Endothelial cell of umbilical vein (primary cell): ENCODE data around the gene CTXN2. TPM values are rescaled to one million over a fixed set of nuclear protein-coding genes. Genes with fewer than 3 reads are reported as not detected.

Experiments used
- BruUV-seq: library from RNA; stranded (reverse); fragments of 400-500 nt; replicated peaks from 2 replicates; lab custom pipeline; 2021; lab: Mats Ljungman, UMichigan
- CTCF ChIA-PET: fragments of 300-600, 350-600 bp; sonication (Branson Sonifier 250); formaldehyde crosslinking; loops from one replicate; lab custom pipeline; 2021; ENCODE audit warnings: antibody characterized with exemption, inconsistent platforms; lab: Charles Lee
- POLR2A ChIA-PET: fragments of 300-600, 350-600 bp; sonication (Branson Sonifier 250); formaldehyde crosslinking; loops from one replicate; lab custom pipeline; 2021; ENCODE audit warnings: antibody characterized with exemption, inconsistent platforms; lab: Charles Lee
- DNase-seq: peaks from one replicate; pipeline ENCODE4 v3.0.0-alpha.2; 2011; ENCODE audit warnings: low read depth, low spot score
- FAIRE-seq: peaks from 2 replicates; lab custom pipeline; 2011; peaks lifted over from hg19 to GRCh38; lab: Jason Lieb, UNC
- H2AFZ ChIP-seq: 2 replicates; pipeline ENCODE4 v1.6.0; 2012; ENCODE audit warnings: low read depth, low read length, control low read depth, inconsistent platforms
- H3K27ac ChIP-seq: 2 replicates; pipeline ENCODE4 v1.5.1; 2011; ENCODE audit warnings: low read depth, mild to moderate bottlenecking, control low read depth, low read length, moderate library complexity; ENCODE audit not compliant: insufficient read depth
- H3K27me3 ChIP-seq, 2 experiments: 2 replicates each; pipeline versions ENCODE4 v1.6.0 to v1.6.1; 2011; ENCODE audit warnings: low read length in 2 of 2, mixed read lengths in 1 of 2; ENCODE audit not compliant: control insufficient read depth in 2 of 2, insufficient read depth in 2 of 2
- H3K36me3 ChIP-seq, 2 experiments: 2 replicates in 1 of 2; 3 replicates in 1 of 2; pipeline ENCODE4 v1.5.1; 2011; ENCODE audit warnings: low read length in 2 of 2, mild to moderate bottlenecking in 1 of 2, moderate library complexity in 1 of 2; ENCODE audit not compliant: control insufficient read depth in 2 of 2, insufficient read depth in 2 of 2; ENCODE audit errors: extremely low read depth in 1 of 2
- H3K4me1 ChIP-seq: 3 replicates; pipeline ENCODE4 v1.5.1; 2011; ENCODE audit warnings: mild to moderate bottlenecking, low read length; ENCODE audit not compliant: control insufficient read depth, insufficient read depth; ENCODE audit errors: extremely low read depth
- H3K4me2 ChIP-seq: 2 replicates; pipeline ENCODE4 v1.6.1; 2011; ENCODE audit warnings: low read length, control low read depth, mixed read lengths; ENCODE audit not compliant: insufficient read depth
- H3K4me3 ChIP-seq, 3 experiments: fragments of 200-600 bp in 1 of 3; sonication (generic), shearing (Covaris generic) in 1 of 3; replicated peaks in 1 of 3; 2 replicates each; pipeline ENCODE4 v1.5.1; 2011 to 2016; ENCODE audit warnings: control low read depth in 3 of 3, low read length in 3 of 3, mild to moderate bottlenecking in 2 of 3, inconsistent platforms in 1 of 3, low read depth in 1 of 3, moderate library complexity in 1 of 3; ENCODE audit not compliant: insufficient read depth in 1 of 3
- H3K79me2 ChIP-seq: 2 replicates; pipeline ENCODE4 v1.6.0; 2012; ENCODE audit warnings: low read length, inconsistent platforms; ENCODE audit not compliant: control insufficient read depth, insufficient read depth
- H3K9ac ChIP-seq: replicated peaks from 2 replicates; pipeline ENCODE3; 2011; ENCODE audit warnings: low read length, control low read depth; ENCODE audit not compliant: insufficient read depth; ENCODE audit errors: extremely low read depth
- H3K9me1 ChIP-seq: replicated peaks from 3 replicates; pipeline ENCODE4 v1.6.0; 2011; ENCODE audit warnings: mild to moderate bottlenecking, low read length; ENCODE audit not compliant: control insufficient read depth, insufficient read depth; ENCODE audit errors: extremely low read depth
- H3K9me3 ChIP-seq: replicated peaks from 2 replicates; pipeline ENCODE4 v1.5.1; 2012; ENCODE audit warnings: low read length, inconsistent platforms; ENCODE audit not compliant: control insufficient read depth, insufficient read depth
- H4K20me1 ChIP-seq: replicated peaks from 2 replicates; pipeline ENCODE3; 2011; ENCODE audit warnings: mild to moderate bottlenecking, low read length; ENCODE audit not compliant: control insufficient read depth, insufficient read depth; ENCODE audit errors: extremely low read depth
- EZH2 ChIP-seq: IDR thresholded peaks from 2 replicates; pipeline ENCODE4 v1.6.1; 2012; ENCODE audit warnings: borderline replicate concordance, low read depth, mild to moderate bottlenecking, moderate library complexity, low read length, inconsistent platforms; ENCODE audit not compliant: severe bottlenecking
- FOS ChIP-seq: IDR thresholded peaks from 2 replicates; pipeline ENCODE4 v1.6.1; 2011; ENCODE audit warnings: mild to moderate bottlenecking, low read length, moderate library complexity, borderline replicate concordance; ENCODE audit not compliant: insufficient read depth
- GATA2 ChIP-seq: IDR thresholded peaks from 2 replicates; pipeline ENCODE4 v1.7.0; 2011; ENCODE audit warnings: low read depth, mild to moderate bottlenecking, moderate library complexity, mixed read lengths, low read length; ENCODE audit not compliant: insufficient read length, insufficient read depth
- JUN ChIP-seq: IDR thresholded peaks from 2 replicates; pipeline ENCODE4 v1.6.1; 2011; ENCODE audit warnings: borderline replicate concordance, low read depth; ENCODE audit not compliant: insufficient read length, insufficient read depth
- MYC ChIP-seq: IDR thresholded peaks from one replicate; pipeline ENCODE4 v1.6.1; 2011; ENCODE audit warnings: mild to moderate bottlenecking, low read depth, low read length
- POLR2A ChIP-seq: IDR thresholded peaks from 2 replicates; pipeline ENCODE4 v1.6.1; 2012; ENCODE audit warnings: low read depth, mild to moderate bottlenecking, control low read depth, low read length
- POLR2AphosphoS5 ChIP-seq: IDR thresholded peaks from 2 replicates; pipeline ENCODE4 v1.6.1; 2012; ENCODE audit warnings: low read depth, mild to moderate bottlenecking, control low read depth, low read length, moderate library complexity; ENCODE audit not compliant: insufficient read depth
- dilution Hi-C: fragments of 300-500 bp; cut with MboI; formaldehyde crosslinking; loops from one replicate; pipeline ENCODE4 v1.15.0; 2019; ENCODE audit warnings: low sequenced_read_pairs; ENCODE audit not compliant: extremely low pct_ligation_motif_present
- intact Hi-C: fragments of 100-400 bp; cut with micrococcal nuclease; formaldehyde crosslinking; loops from one replicate; pipeline ENCODE4 v1.10.0; 2022
- polyA plus RNA-seq, 4 experiments: library from polyadenylated mRNA; depleted of rRNA in 3 of 4; stranded (reverse) in 3 of 4; unstranded in 1 of 4; fragments of >200 nt; gene quantifications; 2 replicates each; pipeline versions ENCODE4 v1.2.1 to v1.2.3, GENCODE V29; 2011 to 2012; ENCODE audit warnings: missing spikeins in 1 of 4
- total RNA-seq: library from RNA; stranded (reverse); gene quantifications from 2 replicates; pipeline ENCODE4 v1.2.3, GENCODE V29; 2021
- TF ChIP-seq, protein P1 (sequence below), 2 donors: IDR thresholded peaks; 1 replicate in 1 of 2; 2 replicates in 1 of 2; pipeline ENCODE4 v1.5.1; 2011; ENCODE audit warnings: low read length in 2 of 2, mild to moderate bottlenecking in 2 of 2, moderate library complexity in 2 of 2, control low read depth in 1 of 2, inconsistent platforms in 1 of 2, low read depth in 1 of 2; ENCODE audit not compliant: insufficient read depth in 1 of 2; ENCODE audit errors: extremely low read depth in 1 of 2
- TF ChIP-seq, protein P2 (sequence below): IDR thresholded peaks from 2 replicates; pipeline ENCODE4 v1.6.1; 2011; ENCODE audit not compliant: insufficient read depth, insufficient read length

CTXN2 gene
- total and polyA plus RNA-seq, 2 donors (not counting 3 experiments of a cell fraction or from before 2014, with no cell fraction given), result 0.01 TPM; not detected in 1

DNA sequence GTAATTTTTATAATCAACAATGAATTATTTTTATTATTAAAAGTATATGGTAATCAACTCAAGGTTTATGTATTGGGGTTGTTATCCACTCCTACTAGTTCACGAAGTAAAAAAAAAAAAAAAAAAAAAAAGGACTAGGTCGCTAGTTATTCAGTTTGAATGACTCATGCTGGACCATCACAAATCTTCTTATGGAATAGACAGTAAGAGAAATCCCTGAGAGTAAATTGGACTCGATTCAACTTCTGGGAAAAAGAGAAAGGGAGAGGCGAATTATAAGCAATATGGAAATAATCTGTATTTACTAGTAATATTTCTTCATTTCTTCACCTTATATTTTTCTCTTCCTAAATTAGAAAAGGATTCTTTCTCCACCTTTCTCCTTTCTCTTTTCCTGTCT, 15.4 kb upstream of the CTXN2 start:
- intact Hi-C loops (loop anchor here (5.0 to 10.0 kb wide), 2 partner anchors 34 to 461 kb away; partner anchors contain the start of gene SEMA6D), dilution Hi-C loops (no loop called here)
- H4K20me1 ChIP-seq, result no peaks in the 10 kb centered on the region
- peaks cover 12% of the 10 kb centered on the region for H3K4me1 ChIP-seq
- no peaks in the 10 kb centered on the region for H3K27me3 ChIP-seq
- no peak for FAIRE-seq
- TF ChIP-seq FOS, result no peak
- TF ChIP-seq, protein P1, sequence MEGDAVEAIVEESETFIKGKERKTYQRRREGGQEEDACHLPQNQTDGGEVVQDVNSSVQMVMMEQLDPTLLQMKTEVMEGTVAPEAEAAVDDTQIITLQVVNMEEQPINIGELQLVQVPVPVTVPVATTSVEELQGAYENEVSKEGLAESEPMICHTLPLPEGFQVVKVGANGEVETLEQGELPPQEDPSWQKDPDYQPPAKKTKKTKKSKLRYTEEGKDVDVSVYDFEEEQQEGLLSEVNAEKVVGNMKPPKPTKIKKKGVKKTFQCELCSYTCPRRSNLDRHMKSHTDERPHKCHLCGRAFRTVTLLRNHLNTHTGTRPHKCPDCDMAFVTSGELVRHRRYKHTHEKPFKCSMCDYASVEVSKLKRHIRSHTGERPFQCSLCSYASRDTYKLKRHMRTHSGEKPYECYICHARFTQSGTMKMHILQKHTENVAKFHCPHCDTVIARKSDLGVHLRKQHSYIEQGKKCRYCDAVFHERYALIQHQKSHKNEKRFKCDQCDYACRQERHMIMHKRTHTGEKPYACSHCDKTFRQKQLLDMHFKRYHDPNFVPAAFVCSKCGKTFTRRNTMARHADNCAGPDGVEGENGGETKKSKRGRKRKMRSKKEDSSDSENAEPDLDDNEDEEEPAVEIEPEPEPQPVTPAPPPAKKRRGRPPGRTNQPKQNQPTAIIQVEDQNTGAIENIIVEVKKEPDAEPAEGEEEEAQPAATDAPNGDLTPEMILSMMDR (IDR thresholded peaks at IDR 0.05; ENCODE audit: extremely low read depth in 1 of 2, insufficient read depth in 1 of 2, low read depth in 1 of 2, low read length in 2 of 2), result no peak
- no peak for TF ChIP-seq MYC
- TF ChIP-seq EZH2, result no peak
- TF ChIP-seq POLR2A, result no peak
- TF ChIP-seq GATA2, result no peak
- TF ChIP-seq, protein P2, sequence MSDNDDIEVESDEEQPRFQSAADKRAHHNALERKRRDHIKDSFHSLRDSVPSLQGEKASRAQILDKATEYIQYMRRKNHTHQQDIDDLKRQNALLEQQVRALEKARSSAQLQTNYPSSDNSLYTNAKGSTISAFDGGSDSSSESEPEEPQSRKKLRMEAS, result no peak
- TF ChIP-seq POLR2AphosphoS5, result no peak
- no peak for TF ChIP-seq JUN
- no peaks in the 10 kb centered on the region for H3K9me3 ChIP-seq
- no peaks in the 10 kb centered on the region for H3K9me1 ChIP-seq
- no peak overlapping the region for H3K27ac ChIP-seq
- no peak for DNase-seq
- H3K79me2 ChIP-seq, result peaks cover 50% of the 10 kb centered on the region
- ChIA-PET POLR2A (no interaction called here), CTCF (interaction anchor here (2.1 kb wide), 1 partner anchor 11 kb away, joined by 6 read pairs; no protein-coding TSS in a partner anchor)
- no peak overlapping the region for H2AFZ ChIP-seq
- H3K9ac ChIP-seq, result no peak overlapping the region
- BruUV-seq, result no TSS peak
- H3K4me2 ChIP-seq, result no peak overlapping the region
- H3K4me3 ChIP-seq, result no peak overlapping the region
- H3K36me3 ChIP-seq, result no peaks in the 10 kb centered on the region
